ENCODE data around the gene PAWR.
"Not testable (repeated sequence)": the region's sequence is repeated elsewhere in the genome, so short reads cannot be mapped to it uniquely, and the experiment has no call there.

PAWR gene

GRCh38 chr12:79546466-79547043 is 144.2 kb downstream of the PAWR start:
- Histone ChIP-seq H3K27me3 (ENCODE audit: control insufficient read depth, low read length) (no peaks in the 10 kb centered on the region), H3K4me1 (ENCODE audit: control insufficient read depth, low read length) (peaks cover 5% of the 10 kb centered on the region; the same call in 1 of the 2 replicates), H3K79me2 (ENCODE audit: control insufficient read depth, low read length) (no peaks in the 10 kb centered on the region), H4K20me1 (ENCODE audit: control insufficient read depth, insufficient read depth, low read depth, low read length) (peaks cover 4% of the 10 kb centered on the region; the same call in 1 of the 2 replicates), H3K4me3 (ENCODE audit: low read length) (no peak overlapping the region), H3K9me3 (ENCODE audit: control insufficient read depth, insufficient read depth, low read length) (no peaks in the 10 kb centered on the region), H3K9me2 (replicated peaks; ENCODE audit: control insufficient read depth, low read length) (no peaks in the 10 kb centered on the region), H3K36me3 (ENCODE audit: control insufficient read depth, low read length) (no peaks in the 10 kb centered on the region), H3K4me2 (ENCODE audit: low read length) (no peak overlapping the region), H3K27ac (ENCODE audit: low read depth, low read length) (no peak overlapping the region), H3F3A (ENCODE audit: control insufficient read depth, insufficient read depth) (no peaks in the 10 kb centered on the region)
- no peak for TF ChIP-seq EZH2phosphoT487 (IDR thresholded peaks at IDR 0.05; ENCODE audit: borderline replicate concordance, low read length)
- TF ChIP-seq, protein P1, sequence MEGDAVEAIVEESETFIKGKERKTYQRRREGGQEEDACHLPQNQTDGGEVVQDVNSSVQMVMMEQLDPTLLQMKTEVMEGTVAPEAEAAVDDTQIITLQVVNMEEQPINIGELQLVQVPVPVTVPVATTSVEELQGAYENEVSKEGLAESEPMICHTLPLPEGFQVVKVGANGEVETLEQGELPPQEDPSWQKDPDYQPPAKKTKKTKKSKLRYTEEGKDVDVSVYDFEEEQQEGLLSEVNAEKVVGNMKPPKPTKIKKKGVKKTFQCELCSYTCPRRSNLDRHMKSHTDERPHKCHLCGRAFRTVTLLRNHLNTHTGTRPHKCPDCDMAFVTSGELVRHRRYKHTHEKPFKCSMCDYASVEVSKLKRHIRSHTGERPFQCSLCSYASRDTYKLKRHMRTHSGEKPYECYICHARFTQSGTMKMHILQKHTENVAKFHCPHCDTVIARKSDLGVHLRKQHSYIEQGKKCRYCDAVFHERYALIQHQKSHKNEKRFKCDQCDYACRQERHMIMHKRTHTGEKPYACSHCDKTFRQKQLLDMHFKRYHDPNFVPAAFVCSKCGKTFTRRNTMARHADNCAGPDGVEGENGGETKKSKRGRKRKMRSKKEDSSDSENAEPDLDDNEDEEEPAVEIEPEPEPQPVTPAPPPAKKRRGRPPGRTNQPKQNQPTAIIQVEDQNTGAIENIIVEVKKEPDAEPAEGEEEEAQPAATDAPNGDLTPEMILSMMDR (IDR thresholded peaks at IDR 0.05; ENCODE audit: low read depth, low read length, poor library complexity, severe bottlenecking): no peak

DNA sequence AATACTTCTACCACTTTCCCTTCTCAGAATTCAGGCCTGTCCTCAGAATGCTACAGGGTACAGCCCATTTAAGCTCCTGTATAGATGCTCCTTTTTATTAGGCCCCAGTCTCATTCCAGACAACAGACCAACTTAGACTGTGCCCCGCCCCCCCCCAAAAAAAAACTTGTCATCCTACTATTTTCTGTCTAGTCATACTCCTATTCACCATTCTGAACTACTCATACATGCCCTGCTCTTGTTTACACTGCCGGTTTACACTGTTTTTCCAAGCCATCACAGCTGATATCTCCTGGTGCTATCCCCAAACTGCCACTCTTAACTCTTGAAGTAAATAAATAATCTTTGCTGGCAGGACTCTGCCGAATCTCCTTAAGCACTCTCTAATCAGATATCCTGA is 146.3 kb downstream of the PAWR start:
- not testable (repeated sequence) for H3K27ac ChIP-seq (ENCODE audit: low read depth, low read length); H3K4me3 ChIP-seq (ENCODE audit: low read length); H3F3A ChIP-seq (ENCODE audit: control insufficient read depth, insufficient read depth); H3K27me3 ChIP-seq (ENCODE audit: control insufficient read depth, low read length); H3K79me2 ChIP-seq (ENCODE audit: control insufficient read depth, low read length); H4K20me1 ChIP-seq (ENCODE audit: control insufficient read depth, insufficient read depth, low read depth, low read length); H3K9me2 ChIP-seq (replicated peaks; ENCODE audit: control insufficient read depth, low read length); H3K36me3 ChIP-seq (ENCODE audit: control insufficient read depth, low read length); H3K4me1 ChIP-seq (ENCODE audit: control insufficient read depth, low read length); H3K9me3 ChIP-seq (ENCODE audit: control insufficient read depth, insufficient read depth, low read length); H3K4me2 ChIP-seq (ENCODE audit: low read length)

GRCh38 chr12:79537675-79538074 is 153.1 kb downstream of the PAWR start:
- Histone ChIP-seq H3K27ac (ENCODE audit: low read depth, low read length) (no peak overlapping the region), H3K4me2 (ENCODE audit: low read length) (no peak overlapping the region), H4K20me1 (ENCODE audit: control insufficient read depth, insufficient read depth, low read depth, low read length) (no peaks in the 10 kb centered on the region), H3K36me3 (ENCODE audit: control insufficient read depth, low read length) (no peaks in the 10 kb centered on the region), H3K4me3 (ENCODE audit: low read length) (no peak overlapping the region), H3K79me2 (ENCODE audit: control insufficient read depth, low read length) (no peaks in the 10 kb centered on the region), H3K4me1 (ENCODE audit: control insufficient read depth, low read length) (no peaks in the 10 kb centered on the region), H3K9me3 (ENCODE audit: control insufficient read depth, insufficient read depth, low read length) (no peaks in the 10 kb centered on the region), H3K27me3 (ENCODE audit: control insufficient read depth, low read length) (no peaks in the 10 kb centered on the region), H3F3A (ENCODE audit: control insufficient read depth, insufficient read depth) (no peaks in the 10 kb centered on the region), H3K9me2 (replicated peaks; ENCODE audit: control insufficient read depth, low read length) (no peaks in the 10 kb centered on the region)
- no peak for TF ChIP-seq EZH2phosphoT487 (IDR thresholded peaks at IDR 0.05; ENCODE audit: borderline replicate concordance, low read length)
- TF ChIP-seq, protein P1 (IDR thresholded peaks at IDR 0.05; ENCODE audit: low read depth, low read length, poor library complexity, severe bottlenecking): no peak

DNA sequence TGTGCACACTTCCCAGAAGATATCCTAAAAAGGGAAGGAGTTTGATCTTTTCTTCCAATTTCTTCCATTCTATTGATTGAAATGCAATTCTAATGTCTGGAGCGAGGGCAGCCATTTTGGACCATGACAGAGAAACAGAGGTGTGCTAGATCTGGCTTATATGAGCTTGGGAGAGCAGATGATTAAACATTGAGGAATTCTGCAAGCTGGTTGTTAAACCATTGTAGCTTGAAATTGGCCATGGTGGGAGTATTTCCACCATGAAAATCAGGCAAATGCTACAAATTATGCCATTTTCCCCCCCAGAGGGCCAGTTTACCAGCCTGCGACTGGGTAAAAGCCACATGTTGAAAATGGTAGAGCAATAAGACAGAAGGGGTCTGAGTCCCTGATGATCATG is 155.0 kb downstream of the PAWR start:
- no peaks in the 10 kb centered on the region for H3K9me3 ChIP-seq (ENCODE audit: control insufficient read depth, insufficient read depth, low read length)
- H3F3A ChIP-seq (ENCODE audit: control insufficient read depth, insufficient read depth): no peaks in the 10 kb centered on the region
- no peaks in the 10 kb centered on the region for H3K79me2 ChIP-seq (ENCODE audit: control insufficient read depth, low read length)
- no peaks in the 10 kb centered on the region for H4K20me1 ChIP-seq (ENCODE audit: control insufficient read depth, insufficient read depth, low read depth, low read length)
- no peaks in the 10 kb centered on the region for H3K36me3 ChIP-seq (ENCODE audit: control insufficient read depth, low read length)
- no peaks in the 10 kb centered on the region for H3K9me2 ChIP-seq (replicated peaks; ENCODE audit: control insufficient read depth, low read length)
- no peak overlapping the region for H3K4me3 ChIP-seq (ENCODE audit: low read length)
- no peaks in the 10 kb centered on the region for H3K27me3 ChIP-seq (ENCODE audit: control insufficient read depth, low read length)
- no peak overlapping the region for H3K4me2 ChIP-seq (ENCODE audit: low read length)
- H3K27ac ChIP-seq (ENCODE audit: low read depth, low read length): no peak overlapping the region
- no peaks in the 10 kb centered on the region for H3K4me1 ChIP-seq (ENCODE audit: control insufficient read depth, low read length)
- TF ChIP-seq, protein P1 (IDR thresholded peaks at IDR 0.05; ENCODE audit: low read depth, low read length, poor library complexity, severe bottlenecking): no peak
- no peak for TF ChIP-seq EZH2phosphoT487 (IDR thresholded peaks at IDR 0.05; ENCODE audit: borderline replicate concordance, low read length)

Data from DOHH2 (cell line).